Right lobe of liver (tissue), 6 donors: Measurements from ENCODE around the gene PPP1R7. TPM values are rescaled to one million over a fixed set of nuclear protein-coding genes. Genes with fewer than 3 reads are reported as not detected.
A peak's percentile ranks its signal among the peaks of the same experiment; 100 is the strongest.

Experiments
- ATAC-seq, 4 donors: fragments of 200-7000 bp; cut with Tn5 transposase; one replicate each; pipeline ENCODE4 v1.9.1; 2020; ENCODE audit warnings: mild to moderate bottlenecking in 4 of 4, moderate library complexity in 4 of 4
- DNase-seq, 3 donors: peaks; one replicate each; pipeline ENCODE4 v3.0.0-alpha.2; 2020
- H3K27ac ChIP-seq, 3 donors: fragments of 200-600 bp; one replicate each; pipeline ENCODE4 v1.8.0; 2022
- H3K27me3 ChIP-seq, 2 donors: fragments of 200-600 bp; one replicate each; pipeline ENCODE4 v1.8.0; 2022
- H3K36me3 ChIP-seq, 4 donors: fragments of 200-600 bp; sonication (generic) in 1 of 4; one replicate each; pipeline versions ENCODE4 v1.5.1 to v1.8.0; 2017 to 2022; ENCODE audit warnings: control low read depth in 1 of 4
- H3K4me1 ChIP-seq, 4 donors: fragments of 200-600 bp; sonication (generic) in 1 of 4; one replicate each; pipeline versions ENCODE4 v1.5.1 to v1.8.0; 2017 to 2022; ENCODE audit warnings: control low read depth in 1 of 4
- H3K4me3 ChIP-seq, 3 donors: fragments of 200-600 bp; one replicate each; pipeline ENCODE4 v1.8.0; 2022
- H3K9me3 ChIP-seq, 4 donors: fragments of 200-600 bp; sonication (generic) in 1 of 4; one replicate each; pipeline versions ENCODE4 v1.5.1 to v1.8.0; 2017 to 2022; ENCODE audit warnings: control low read depth in 1 of 4
- CTCF ChIP-seq, 4 donors: fragments of 200-600 bp in 3 of 4; fragments of 450-650 bp in 1 of 4; IDR thresholded peaks; one replicate each; pipeline versions ENCODE4 v1.5.1 to v1.8.0; 2016 to 2022; ENCODE audit warnings: antibody characterized with exemption in 4 of 4, mild to moderate bottlenecking in 2 of 4
- POLR2A ChIP-seq: fragments of 450-650 bp; IDR thresholded peaks from one replicate; pipeline ENCODE4 v1.6.1; 2017; ENCODE audit warnings: antibody characterized with exemption, mild to moderate bottlenecking
- WGBS: methylation state at CpG from one replicate; pipeline ENCODE4 v1.1.6; 2018; ENCODE audit warnings: low coverage, low lambda C conversion rate; ENCODE audit not compliant: insufficient coverage; ENCODE audit errors: missing lambda C conversion rate; 5-methylcytosine and 5-hydroxymethylcytosine counted together
- intact Hi-C, 2 donors: fragments of 100-400 bp; cut with DNase I; formaldehyde crosslinking; loops; one replicate each; pipeline versions ENCODE4 v1.11.2 to v1.14.1; 2022
- total RNA-seq, 6 experiments: library from RNA; depleted of rRNA in 2 of 6; stranded (reverse); fragments of >200 nt in 2 of 6; fragmentation: NEBNext Ultra II Directional in 3 of 6; extraction: Animal tissue kit (Norgen Biotek cat#: 25700) in 3 of 6; gene quantifications; one replicate each; pipeline versions ENCODE4 v1.1.0 to v1.2.4, GENCODE V29; 2016 to 2023
- donor health status: DM: no; HTN: yes; CAD: no.
- donor health status: DM: no; HTN: no; CAD: no.
- donor health status: DM: no; HTN: no; CAD: no.
- donor health status: DM: no; HTN: yes; CAD: no.
- donor health status: DM: no; HTN: yes; CAD: no.

Gene PPP1R7
- total RNA-seq, 6 experiments from 2014 or later: 27.8 to 35.7 (median 29.5) TPM

- H3K4me3 ChIP-seq: no peak overlapping the region
- intact Hi-C loops: no loop called here
- WGBS: 34% methylated on average over 16 of the region's 26 CpGs
- no peaks in the 10 kb centered on the region for H3K27me3 ChIP-seq
- H3K27ac ChIP-seq: no peak overlapping the region
- TF ChIP-seq CTCF (IDR thresholded peaks at IDR 0.05) (no peak), POLR2A (no peak)
- H3K9me3 ChIP-seq: no peaks in the 10 kb centered on the region
- peaks cover 0 to 5% (median 2%) of the 10 kb centered on the region in 4 donors for H3K4me1 ChIP-seq
- H3K36me3 ChIP-seq: peaks cover 3 to 26% (median 16%) of the 10 kb centered on the region in 4 donors
- peak in 2 of 3 donors; percentile 44 to 54 for DNase-seq
- ATAC-seq: peak; percentile 3 to 40 (median 37)
Observed at GRCh38 chr2:241224018-241224850, 74.0 kb downstream of the PPP1R7 start.

GRCh38 chr2:241224851-241225438, 74.7 kb downstream of the PPP1R7 start:
- ATAC-seq (no peak), DNase-seq (peak in 1 of 3 donors; percentile 32)
- Histone ChIP-seq H3K4me1 (peaks cover 0 to 5% (median 2%) of the 10 kb centered on the region in 4 donors), H3K4me3 (no peak overlapping the region), H3K36me3 (peaks cover 7 to 33% (median 20%) of the 10 kb centered on the region in 4 donors), H3K27me3 (no peaks in the 10 kb centered on the region), H3K9me3 (no peaks in the 10 kb centered on the region), H3K27ac (no peak overlapping the region)
- no peak for TF ChIP-seq CTCF (IDR thresholded peaks at IDR 0.05)
- no peak for TF ChIP-seq POLR2A
- intact Hi-C loops: no loop called here
- WGBS: 49% methylated on average over 5 of the region's 8 CpGs

GRCh38 chr2:241225545-241225944, 75.3 kb downstream of the PPP1R7 start:
- Histone ChIP-seq H3K27ac (no peak overlapping the region), H3K36me3 (peaks cover 7 to 39% (median 25%) of the 10 kb centered on the region in 4 donors), H3K9me3 (no peaks in the 10 kb centered on the region), H3K4me1 (peaks cover 0 to 5% (median 1%) of the 10 kb centered on the region in 4 donors), H3K27me3 (no peaks in the 10 kb centered on the region), H3K4me3 (no peak overlapping the region)
- DNase-seq (peak in 2 of 3 donors; percentile 16 to 33), ATAC-seq (no peak)
- 75% methylated on average over 8 of the region's 16 CpGs for WGBS
- intact Hi-C loops: no loop called here
- TF ChIP-seq CTCF (IDR thresholded peaks at IDR 0.05) (no peak), POLR2A (no peak)

- no peaks in the 10 kb centered on the region for H3K9me3 ChIP-seq
- H3K4me1 ChIP-seq: peaks cover 0 to 5% (median 1%) of the 10 kb centered on the region in 4 donors
- H3K27me3 ChIP-seq: no peaks in the 10 kb centered on the region
- DNase-seq (peak in 2 of 3 donors; percentile 16 to 49), ATAC-seq (no peak)
- 85% methylated on average over 7 of the region's 16 CpGs for WGBS
- H3K27ac ChIP-seq: no peak overlapping the region
- H3K4me3 ChIP-seq: no peak overlapping the region
- peaks cover 10 to 44% (median 28%) of the 10 kb centered on the region in 4 donors for H3K36me3 ChIP-seq
- TF ChIP-seq CTCF (IDR thresholded peaks at IDR 0.05) (no peak), POLR2A (no peak)
- intact Hi-C loops: no loop called here
Observed at GRCh38 chr2:241225983-241226382, 75.7 kb downstream of the PPP1R7 start.
